CD4-positive, CD25-positive, alpha-beta regulatory T cell (primary cell): ENCODE results near the gene CLCN6. TPM values are rescaled to one million over a fixed set of nuclear protein-coding genes. Genes with fewer than 3 reads are reported as not detected.
A peak's percentile ranks its signal among the peaks of the same experiment; 100 is the strongest.

Experiments used
- ATAC-seq, 2 donors: fragments of 150-1000 bp; cut with Tn5 transposase; one replicate each; pipeline ENCODE4 v1.10.0; 2021; ENCODE audit warnings: low read depth in 2 of 2, moderate number of reproducible peaks in 2 of 2, moderate library complexity in 1 of 2
- DNase-seq, 3 donors: peaks; one replicate each; pipeline versions ENCODE4 v3.0.0 to v3.0.0-alpha.2; 2012 to 2022; ENCODE audit warnings: mixed read lengths in 1 of 3
- H3K27ac ChIP-seq: one replicate; pipeline ENCODE4 v1.7.0; 2013; ENCODE audit warnings: mild to moderate bottlenecking, low read length; ENCODE audit not compliant: insufficient read depth, poor library complexity, severe bottlenecking
- H3K27me3 ChIP-seq: one replicate; pipeline ENCODE4 v1.7.0; 2013; ENCODE audit warnings: low read length; ENCODE audit not compliant: control insufficient read depth, insufficient read depth
- H3K36me3 ChIP-seq: one replicate; pipeline ENCODE4 v1.7.0; 2013; ENCODE audit warnings: mild to moderate bottlenecking, low read length, moderate library complexity; ENCODE audit not compliant: control insufficient read depth, insufficient read depth
- H3K4me1 ChIP-seq: 2 replicates; pipeline ENCODE4 v1.7.0; 2013; ENCODE audit warnings: mild to moderate bottlenecking, low read length; ENCODE audit not compliant: insufficient read depth, control insufficient read depth, poor library complexity, severe bottlenecking
- H3K4me3 ChIP-seq: one replicate; pipeline ENCODE4 v1.7.0; 2013; ENCODE audit warnings: low read depth, mild to moderate bottlenecking, low read length, moderate library complexity
- H3K9me3 ChIP-seq, 2 experiments: 1 replicate in 1 of 2; 2 replicates in 1 of 2; pipeline ENCODE4 v1.7.0; 2013; ENCODE audit warnings: low read length in 2 of 2, mild to moderate bottlenecking in 1 of 2, moderate library complexity in 1 of 2; ENCODE audit not compliant: control insufficient read depth in 2 of 2
- H3K27ac Mint-ChIP-seq, 3 donors: one replicate each; pipeline ENCODE4 v1.8.0; 2020 to 2022; ENCODE audit warnings: mild to moderate bottlenecking in 3 of 3, mixed read lengths in 3 of 3, moderate library complexity in 2 of 3
- H3K27me3 Mint-ChIP-seq: one replicate; pipeline ENCODE4 v1.8.0; 2022; ENCODE audit warnings: mild to moderate bottlenecking, mixed read lengths
- H3K36me3 Mint-ChIP-seq: one replicate; pipeline ENCODE4 v1.8.0; 2020; ENCODE audit warnings: mixed read lengths
- H3K4me1 Mint-ChIP-seq, 4 donors: one replicate each; pipeline ENCODE4 v1.8.0; 2020 to 2022; ENCODE audit warnings: mixed read lengths in 4 of 4, mild to moderate bottlenecking in 1 of 4
- H3K4me3 Mint-ChIP-seq, 4 donors: one replicate each; pipeline ENCODE4 v1.8.0; 2020 to 2022; ENCODE audit warnings: mild to moderate bottlenecking in 4 of 4, mixed read lengths in 4 of 4, moderate library complexity in 3 of 4
- H3K9me3 Mint-ChIP-seq, 7 donors: one replicate each; pipeline ENCODE4 v1.8.0; 2020 to 2022; ENCODE audit warnings: mixed read lengths in 7 of 7, mild to moderate bottlenecking in 3 of 7, moderate library complexity in 2 of 7
- polyA plus RNA-seq, 4 donors: library from polyadenylated mRNA; unstranded; fragments of 300-500 nt; fragmentation: Illumina TruSeq; gene quantifications; one replicate each; pipeline ENCODE4 v1.2.3, GENCODE V29; 2021
- total RNA-seq: library from RNA; stranded (reverse); gene quantifications from one replicate; pipeline ENCODE4 v1.2.3, GENCODE V29; 2022

CLCN6 gene
- total and polyA plus RNA-seq, 5 donors from 2014 or later, result 1.6 to 13.5 (median 2.4) TPM

GRCh38 chr1:11858613-11858967 lies 52.6 kb downstream of the CLCN6 start, which contains the start of gene NPPB:
Gene NPPB (minus strand): TSS chr1:11858945. CDS start chr1:11858833, 112 bp downstream.
- H3K4me3 ChIP-seq, result no peak within 1 kb of the TSS
- peaks cover 41% of the 10 kb centered on the region for H3K27me3 Mint-ChIP-seq

GRCh38 chr1:11858968-11859871 lies 53.2 kb downstream of the CLCN6 start:
- Mint-ChIP-seq H3K9me3 (no peaks in the 10 kb centered on the region), H3K27ac (no peak overlapping the region), H3K27me3 (peaks cover 41% of the 10 kb centered on the region), H3K36me3 (no peaks in the 10 kb centered on the region), H3K4me1 (no peaks in the 10 kb centered on the region), H3K4me3 (no peak overlapping the region)
- H3K36me3 ChIP-seq, result no peaks in the 10 kb centered on the region
- DNase-seq (peak; percentile 36 to 68 (median 61)), ATAC-seq (peak; percentile 50 to 67)
- no peaks in the 10 kb centered on the region for H3K4me1 ChIP-seq
- H3K4me3 ChIP-seq, result no peak overlapping the region
- H3K27ac ChIP-seq, result no peak overlapping the region
- no peaks in the 10 kb centered on the region for H3K9me3 ChIP-seq
- peaks cover 14% of the 10 kb centered on the region for H3K27me3 ChIP-seq

More at GRCh38 chr1:11858613-11858967, 52.6 kb downstream of the CLCN6 start, which contains the start of gene NPPB:
- no peaks in the 10 kb centered on the region for H3K4me1 ChIP-seq
- H3K36me3 Mint-ChIP-seq, result no peaks in the 10 kb centered on the region
- H3K9me3 ChIP-seq, result no peaks in the 10 kb centered on the region
- no peaks in the 10 kb centered on the region for H3K9me3 Mint-ChIP-seq
- no peak within 1 kb of the TSS for H3K27ac ChIP-seq
- no peak within 1 kb of the TSS for H3K4me3 Mint-ChIP-seq
- H3K36me3 ChIP-seq, result no peaks in the 10 kb centered on the region
- H3K27ac Mint-ChIP-seq, result no peak within 1 kb of the TSS
- ATAC-seq, result no peak
- no peak for DNase-seq
- peaks cover 14% of the 10 kb centered on the region for H3K27me3 ChIP-seq
- no peaks in the 10 kb centered on the region for H3K4me1 Mint-ChIP-seq

- no peaks in the 10 kb centered on the region for H3K9me3 Mint-ChIP-seq
- peaks cover 36% of the 10 kb centered on the region for H3K27me3 Mint-ChIP-seq
- H3K27me3 ChIP-seq, result peaks cover 14% of the 10 kb centered on the region
- DNase-seq, result no peak
- H3K4me3 Mint-ChIP-seq, result no peak overlapping the region
- no peak overlapping the region for H3K27ac ChIP-seq
- no peak overlapping the region for H3K27ac Mint-ChIP-seq
- ATAC-seq, result no peak
- no peaks in the 10 kb centered on the region for H3K4me1 Mint-ChIP-seq
- no peak overlapping the region for H3K4me3 ChIP-seq
- no peaks in the 10 kb centered on the region for H3K36me3 ChIP-seq
- H3K36me3 Mint-ChIP-seq, result no peaks in the 10 kb centered on the region
- no peaks in the 10 kb centered on the region for H3K4me1 ChIP-seq
- no peaks in the 10 kb centered on the region for H3K9me3 ChIP-seq
Observed at GRCh38 chr1:11860083-11860482, 54.1 kb downstream of the CLCN6 start.

GRCh38 chr1:11860587-11860986 lies 54.6 kb downstream of the CLCN6 start:
- H3K27me3 ChIP-seq, result peaks cover 14% of the 10 kb centered on the region
- no peak overlapping the region for H3K4me3 Mint-ChIP-seq
- no peaks in the 10 kb centered on the region for H3K4me1 Mint-ChIP-seq

GRCh38 chr1:11862890-11863289 lies 56.9 kb downstream of the CLCN6 start:
- Mint-ChIP-seq H3K27me3 (peaks cover 33% of the 10 kb centered on the region), H3K36me3 (no peaks in the 10 kb centered on the region), H3K9me3 (no peaks in the 10 kb centered on the region), H3K27ac (no peak overlapping the region), H3K4me1 (no peaks in the 10 kb centered on the region), H3K4me3 (no peak overlapping the region)
- H3K27me3 ChIP-seq, result peaks cover 10% of the 10 kb centered on the region
- H3K4me3 ChIP-seq, result no peak overlapping the region
- H3K4me1 ChIP-seq, result no peaks in the 10 kb centered on the region
- H3K36me3 ChIP-seq, result no peaks in the 10 kb centered on the region
- no peaks in the 10 kb centered on the region for H3K9me3 ChIP-seq
- H3K27ac ChIP-seq, result no peak overlapping the region
- no peak for ATAC-seq
- no peak for DNase-seq

More at GRCh38 chr1:11860587-11860986, 54.6 kb downstream of the CLCN6 start:
- DNase-seq, result no peak
- Mint-ChIP-seq H3K27me3 (peaks cover 36% of the 10 kb centered on the region), H3K9me3 (no peaks in the 10 kb centered on the region), H3K36me3 (no peaks in the 10 kb centered on the region), H3K27ac (no peak overlapping the region)
- Histone ChIP-seq H3K4me3 (no peak overlapping the region), H3K27ac (no peak overlapping the region), H3K36me3 (no peaks in the 10 kb centered on the region), H3K9me3 (no peaks in the 10 kb centered on the region), H3K4me1 (no peaks in the 10 kb centered on the region)
- ATAC-seq, result no peak

DNA sequence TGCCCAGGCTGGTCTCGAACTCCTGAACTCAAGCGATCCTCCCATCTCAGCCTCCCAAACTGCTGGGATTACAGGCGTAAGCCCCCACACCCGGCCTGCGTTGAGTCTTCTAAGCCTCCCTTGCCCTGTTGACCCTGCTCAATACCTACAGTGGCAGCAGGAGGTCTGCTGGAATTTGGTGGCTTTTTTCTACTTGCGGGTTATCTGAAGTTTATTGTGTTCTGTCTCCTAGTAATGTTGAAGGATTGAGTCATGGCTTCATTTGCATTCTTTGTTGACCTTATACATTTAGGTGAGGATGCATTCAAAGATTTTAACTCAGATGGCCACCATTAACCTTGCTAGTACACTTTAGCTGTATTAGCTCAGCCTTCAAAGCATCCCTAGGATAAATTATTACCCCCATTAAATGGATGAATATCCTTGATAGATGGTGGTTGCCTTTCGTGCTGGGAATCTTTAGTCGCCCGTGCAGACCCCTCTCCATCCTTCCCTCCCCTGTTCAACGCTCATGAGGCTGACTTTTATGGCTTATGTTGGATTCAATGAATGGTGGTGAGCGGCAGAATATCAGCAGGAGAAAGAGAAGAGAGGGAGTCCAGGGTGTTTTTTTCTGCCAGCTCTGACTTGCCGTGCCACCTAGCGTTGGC lies 62.5 kb downstream of the CLCN6 start:
- Mint-ChIP-seq H3K36me3 (no peaks in the 10 kb centered on the region), H3K27ac (no peak overlapping the region)

DNA sequence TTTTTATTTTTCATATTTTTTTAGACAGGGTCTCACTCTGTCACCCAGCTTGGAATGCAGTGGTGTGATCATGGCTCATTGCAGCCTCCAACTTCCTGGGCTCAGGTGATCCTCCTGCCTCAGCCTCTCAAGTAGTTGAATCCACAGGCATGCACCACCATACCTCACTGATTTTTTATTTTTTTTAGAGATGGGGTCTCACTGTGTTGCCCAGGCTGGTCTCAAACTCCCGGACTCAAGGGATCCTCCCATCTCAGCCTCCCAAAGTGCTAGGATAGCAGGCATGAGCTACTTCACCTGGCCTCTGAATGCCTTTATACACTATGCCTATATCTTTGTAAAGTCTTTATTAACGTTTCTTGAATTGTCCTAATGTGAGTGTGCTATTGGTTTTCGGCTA lies 63.1 kb downstream of the CLCN6 start:
- Mint-ChIP-seq H3K4me3 (no peak overlapping the region), H3K4me1 (no peaks in the 10 kb centered on the region), H3K9me3 (no peaks in the 10 kb centered on the region), H3K36me3 (no peaks in the 10 kb centered on the region), H3K27ac (no peak overlapping the region), H3K27me3 (peaks cover 12% of the 10 kb centered on the region)
- no peaks in the 10 kb centered on the region for H3K36me3 ChIP-seq
- DNase-seq (no peak), ATAC-seq (no peak)
- H3K4me3 ChIP-seq, result no peak overlapping the region
- H3K4me1 ChIP-seq, result no peaks in the 10 kb centered on the region
- no peaks in the 10 kb centered on the region for H3K27me3 ChIP-seq
- H3K9me3 ChIP-seq, result no peaks in the 10 kb centered on the region
- no peak overlapping the region for H3K27ac ChIP-seq

More for the DNA sequence above, 62.5 kb downstream of the CLCN6 start:
- Histone ChIP-seq H3K4me1 (no peaks in the 10 kb centered on the region), H3K4me3 (no peak overlapping the region), H3K9me3 (no peaks in the 10 kb centered on the region), H3K36me3 (no peaks in the 10 kb centered on the region), H3K27ac (no peak overlapping the region), H3K27me3 (no peaks in the 10 kb centered on the region)
- H3K4me1 Mint-ChIP-seq, result no peaks in the 10 kb centered on the region
- peaks cover 12% of the 10 kb centered on the region for H3K27me3 Mint-ChIP-seq
- H3K4me3 Mint-ChIP-seq, result no peak overlapping the region
- DNase-seq (no peak), ATAC-seq (no peak)
- no peaks in the 10 kb centered on the region for H3K9me3 Mint-ChIP-seq
